Neural cell (in vitro differentiated cells): ENCODE data around the gene MMP20.

Experiments
- CTCF ChIP-seq: fragments of 450-650 bp; IDR thresholded peaks from 2 replicates; pipeline ENCODE4 v1.5.1; 2014; ENCODE audit warnings: antibody characterized with exemption, mild to moderate bottlenecking, moderate library complexity; ENCODE audit not compliant: poor library complexity, severe bottlenecking
- POLR2AphosphoS5 ChIP-seq: IDR thresholded peaks from 2 replicates; pipeline ENCODE4 v1.6.1; 2012

- TF ChIP-seq CTCF, result no peak
- TF ChIP-seq POLR2AphosphoS5, result no peak
These were observed 37.4 kb downstream of the MMP20 start for GRCh38 chr11:102587722-102588121.
